ENCODE measurements around the gene SERPINC1.
A peak's percentile ranks its signal among the peaks of the same experiment; 100 is the strongest.
"Not testable (repeated sequence)": the region's sequence is repeated elsewhere in the genome, so short reads cannot be mapped to it uniquely, and the experiment has no call there.

The SERPINC1 gene

DNA sequence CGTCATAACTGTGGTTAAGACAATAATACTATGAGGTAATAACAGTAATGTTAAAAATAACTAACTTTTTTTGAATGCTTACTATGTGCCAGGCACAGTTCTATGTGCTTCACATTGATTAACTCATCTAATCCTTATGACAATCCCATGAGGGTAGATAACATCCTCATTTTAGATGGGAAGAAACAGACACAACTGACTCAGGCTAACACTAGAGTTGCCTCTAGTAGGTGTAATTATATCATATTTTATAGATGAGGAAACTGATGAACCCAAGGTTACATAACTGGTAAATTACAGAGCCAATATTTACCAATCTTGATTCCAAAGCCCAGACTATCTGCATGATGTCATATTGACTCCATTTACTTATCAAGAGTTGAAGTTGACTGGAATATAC is 23.5 kb downstream of the SERPINC1 start:
- DNase-seq (ENCODE audit: low read depth in 2 of 2, low spot score in 1 of 2) = no peak

DNA sequence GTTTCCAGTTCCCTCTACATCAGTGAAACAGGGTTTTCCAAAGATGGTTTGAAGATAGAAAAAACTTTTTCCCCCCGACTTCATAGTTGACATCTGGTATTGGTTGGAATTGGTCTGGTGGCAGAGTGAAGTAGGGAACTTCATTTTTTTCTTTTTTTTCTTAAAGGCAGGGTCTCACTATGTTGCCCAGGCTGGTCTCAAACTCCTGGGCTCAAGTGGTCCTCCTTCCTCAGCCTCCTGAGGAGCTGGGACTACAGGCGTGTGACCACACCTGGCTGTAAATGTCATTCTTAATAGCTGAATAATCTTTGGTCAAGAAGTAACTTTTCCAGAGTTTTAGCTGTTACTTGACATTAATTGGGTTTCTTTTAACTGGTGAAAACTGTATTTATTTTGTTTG is 27.2 kb downstream of the SERPINC1 start:
- DNase-seq (ENCODE audit: low read depth in 2 of 2, low spot score in 1 of 2) = no peak

DNA sequence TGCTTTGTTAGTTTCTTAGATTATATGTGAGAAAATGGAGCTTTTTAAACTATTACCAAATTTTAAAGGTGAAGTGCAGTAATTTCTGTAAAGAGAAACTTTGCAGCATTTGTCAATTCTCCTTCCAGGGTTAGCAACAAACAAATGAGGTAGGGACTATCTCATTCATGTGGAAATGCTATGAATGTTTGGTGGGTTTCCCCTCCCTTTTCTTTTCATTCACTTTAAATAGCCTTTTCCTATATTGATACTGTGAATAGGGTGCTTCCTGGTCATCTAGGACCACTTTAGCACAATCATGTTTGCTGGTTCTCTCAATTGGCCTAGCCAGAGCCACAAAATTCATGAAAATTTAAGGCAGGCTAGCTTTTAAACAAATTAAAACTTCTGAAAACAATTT is 28.4 kb downstream of the SERPINC1 start:
- no peak for DNase-seq (ENCODE audit: low read depth in 2 of 2, low spot score in 1 of 2)

DNA sequence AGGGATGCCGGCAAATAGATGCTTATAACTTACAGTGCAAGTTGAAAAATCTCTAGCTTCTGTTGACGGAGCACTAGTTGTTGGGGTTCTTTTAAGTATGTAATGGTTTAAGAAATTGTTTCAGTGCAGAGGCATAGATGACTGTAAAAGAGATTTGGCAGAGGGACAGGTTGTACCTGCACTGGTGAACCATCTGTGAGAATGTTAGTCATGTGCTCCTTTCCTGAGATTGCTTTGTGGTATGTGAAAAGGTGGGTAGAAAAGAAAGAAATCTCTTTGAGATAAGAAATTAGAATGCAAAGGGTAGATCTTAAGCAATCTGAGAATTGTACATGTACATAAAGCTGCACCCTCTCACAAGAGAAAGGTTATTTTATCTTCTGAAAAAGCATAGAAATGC is 29.5 kb downstream of the SERPINC1 start:
- no peak for DNase-seq (ENCODE audit: low read depth in 2 of 2, low spot score in 1 of 2)

DNA sequence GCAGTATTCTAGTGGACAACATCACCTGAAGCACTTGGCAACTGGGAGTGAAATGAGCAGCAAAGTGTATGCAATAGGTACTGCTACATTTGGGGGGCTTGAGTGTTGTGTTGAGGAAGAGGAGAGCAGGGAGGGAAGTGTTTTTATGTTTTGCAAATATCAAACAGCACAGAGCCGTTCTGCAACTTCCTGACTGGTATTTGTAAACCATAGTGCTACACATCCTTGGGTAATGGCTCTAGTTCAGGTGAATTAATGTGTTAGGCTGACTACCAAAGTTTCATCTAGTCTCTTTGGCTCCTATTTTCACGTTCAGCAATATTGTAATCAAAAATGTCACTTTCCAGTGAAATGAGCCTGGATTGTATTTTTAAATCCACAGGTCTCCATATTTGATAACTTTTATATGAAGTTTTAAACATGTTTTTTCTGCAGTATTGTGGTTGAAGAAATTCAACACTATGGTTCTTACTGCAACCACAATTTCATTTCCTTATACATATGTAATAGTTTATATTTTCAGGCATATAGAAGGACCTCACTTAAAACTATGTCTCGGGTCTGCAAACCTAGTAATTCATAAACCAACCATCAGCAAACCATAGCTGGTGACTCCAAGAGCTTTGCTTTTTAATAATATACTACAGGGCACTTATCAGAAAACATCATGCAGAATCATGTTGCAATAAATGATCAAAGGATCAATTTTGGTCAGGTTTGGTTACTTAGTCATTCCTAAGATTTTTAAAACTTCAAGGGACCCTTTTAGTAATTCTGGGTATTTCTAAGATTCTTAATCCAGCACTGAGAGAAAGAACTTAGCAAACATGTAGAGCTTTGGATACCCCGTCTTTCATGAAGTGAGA is 30.1 kb downstream of the SERPINC1 start:
- no peak for DNase-seq (ENCODE audit: low read depth in 2 of 2, low spot score in 1 of 2)

DNA sequence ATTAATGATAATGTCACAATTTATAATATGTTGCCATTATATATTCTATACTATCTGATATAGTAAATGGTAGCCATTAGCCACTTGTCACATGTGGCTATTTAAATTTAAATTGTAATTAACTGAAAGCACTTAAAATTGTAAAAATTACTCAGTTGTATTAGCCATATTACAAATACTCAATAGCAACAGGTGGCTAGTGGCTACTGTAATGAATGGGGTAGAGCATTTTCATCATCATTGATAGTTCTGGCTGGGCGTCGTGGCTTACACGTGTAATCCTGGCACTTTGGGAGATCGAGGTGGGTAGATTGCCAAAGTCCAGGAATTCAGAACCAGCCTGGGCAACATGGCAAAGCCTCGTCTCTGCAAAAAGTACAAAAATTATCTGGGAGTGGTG is 32.4 kb downstream of the SERPINC1 start:
- no peak for DNase-seq (ENCODE audit: low read depth in 2 of 2, low spot score in 1 of 2)

DNA sequence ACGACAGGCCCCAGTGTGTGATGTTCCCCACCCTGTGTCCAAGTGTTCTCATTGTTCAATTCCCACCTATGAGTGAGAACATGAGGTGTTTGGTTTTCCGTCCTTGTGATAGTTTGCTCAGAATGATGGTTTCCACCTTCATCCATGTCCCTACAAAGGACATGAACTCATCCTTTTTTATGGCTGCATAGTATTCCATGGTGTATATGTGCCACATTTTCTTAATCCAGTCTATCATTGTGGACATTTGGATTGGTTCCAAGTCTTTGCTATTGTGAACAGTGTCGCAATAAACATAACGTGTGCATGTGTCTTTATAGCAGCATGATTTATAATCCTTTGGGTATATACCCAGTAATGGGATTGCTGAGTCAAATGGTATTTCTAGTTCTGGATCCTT is 36.0 kb downstream of the SERPINC1 start:
- not testable (repeated sequence) for DNase-seq (ENCODE audit: low read depth in 2 of 2, low spot score in 1 of 2)

DNA sequence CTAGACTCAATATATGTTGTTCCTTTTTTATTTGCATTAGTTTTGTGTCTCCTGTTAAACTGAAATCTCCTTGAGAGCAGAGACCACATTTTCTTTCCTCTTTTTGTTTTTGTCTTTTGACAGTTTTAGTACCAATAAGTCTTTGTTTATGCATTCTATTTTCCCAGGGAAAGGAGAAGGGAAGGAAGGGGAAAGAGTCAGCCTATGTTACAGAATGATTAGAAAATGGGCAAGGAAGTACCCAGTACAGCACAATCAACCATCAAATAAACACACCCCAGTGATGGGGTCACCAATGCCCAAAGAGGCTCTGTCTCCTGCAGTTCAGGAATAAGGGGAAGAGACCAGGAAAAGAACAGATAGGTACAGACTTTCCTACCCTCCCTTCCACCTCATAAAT is 38.9 kb downstream of the SERPINC1 start:
- no peak for DNase-seq (ENCODE audit: low read depth in 2 of 2, low spot score in 1 of 2)

DNA sequence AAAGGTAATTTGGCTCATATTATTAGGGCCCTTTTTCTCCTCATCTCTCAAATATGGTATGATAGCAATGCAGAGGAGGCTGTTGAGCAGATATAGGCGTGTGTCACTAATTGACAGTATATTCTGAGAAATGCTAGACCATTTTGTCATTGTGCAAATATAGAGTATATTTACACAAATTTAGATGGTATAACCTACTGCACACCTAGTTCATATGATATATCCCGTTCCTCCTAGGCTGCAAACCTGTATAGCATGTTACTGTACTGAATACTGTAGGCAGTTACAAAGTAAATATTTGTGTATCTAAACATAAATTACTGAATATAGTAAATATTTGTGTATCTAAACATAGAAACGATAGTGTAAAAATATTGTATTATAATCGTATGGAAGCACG is 40.4 kb downstream of the SERPINC1 start:
- DNase-seq (ENCODE audit: low read depth in 2 of 2, low spot score in 1 of 2) = no peak

DNA sequence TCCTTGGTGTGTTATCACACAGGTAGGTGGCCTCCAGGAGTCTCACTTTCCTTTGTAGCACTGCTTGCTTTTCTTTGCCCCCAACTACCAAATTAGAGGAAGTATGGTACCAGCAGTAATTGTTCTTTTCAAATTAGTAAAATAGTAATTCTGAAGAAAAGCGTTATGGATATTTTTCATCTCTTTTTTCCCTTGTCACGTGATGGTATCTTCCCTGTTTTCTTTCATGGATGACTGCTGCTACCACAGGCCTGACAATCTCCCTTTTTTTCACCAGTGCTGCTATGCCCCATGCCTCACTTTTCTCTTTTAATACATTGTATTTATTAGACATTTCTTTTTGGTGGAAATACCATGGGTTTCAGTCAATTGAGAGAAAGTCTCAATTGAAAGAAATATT is 45.6 kb downstream of the SERPINC1 start:
- no peak for DNase-seq (ENCODE audit: low read depth in 2 of 2, low spot score in 1 of 2)

DNA sequence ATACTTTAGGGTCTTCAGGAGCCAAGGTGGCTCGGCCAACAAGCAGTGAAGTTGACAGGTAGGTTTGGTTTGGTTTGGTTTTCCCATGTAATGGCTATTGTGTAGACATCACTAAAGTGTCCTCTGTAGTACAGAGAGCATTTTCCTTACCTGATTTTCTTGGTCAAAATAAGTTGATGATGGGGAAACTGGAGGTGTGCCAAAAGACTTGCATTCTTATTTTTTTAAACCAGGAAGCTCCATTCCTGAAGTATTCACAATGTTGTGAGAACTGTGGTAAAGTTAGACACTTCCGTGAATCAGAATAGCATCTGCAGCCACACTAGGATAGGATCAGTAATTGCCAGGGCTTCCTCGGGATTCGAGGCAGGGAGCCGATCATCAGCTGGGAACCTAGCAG is 46.0 kb downstream of the SERPINC1 start:
- no peak for DNase-seq (ENCODE audit: low read depth in 2 of 2, low spot score in 1 of 2)

DNA sequence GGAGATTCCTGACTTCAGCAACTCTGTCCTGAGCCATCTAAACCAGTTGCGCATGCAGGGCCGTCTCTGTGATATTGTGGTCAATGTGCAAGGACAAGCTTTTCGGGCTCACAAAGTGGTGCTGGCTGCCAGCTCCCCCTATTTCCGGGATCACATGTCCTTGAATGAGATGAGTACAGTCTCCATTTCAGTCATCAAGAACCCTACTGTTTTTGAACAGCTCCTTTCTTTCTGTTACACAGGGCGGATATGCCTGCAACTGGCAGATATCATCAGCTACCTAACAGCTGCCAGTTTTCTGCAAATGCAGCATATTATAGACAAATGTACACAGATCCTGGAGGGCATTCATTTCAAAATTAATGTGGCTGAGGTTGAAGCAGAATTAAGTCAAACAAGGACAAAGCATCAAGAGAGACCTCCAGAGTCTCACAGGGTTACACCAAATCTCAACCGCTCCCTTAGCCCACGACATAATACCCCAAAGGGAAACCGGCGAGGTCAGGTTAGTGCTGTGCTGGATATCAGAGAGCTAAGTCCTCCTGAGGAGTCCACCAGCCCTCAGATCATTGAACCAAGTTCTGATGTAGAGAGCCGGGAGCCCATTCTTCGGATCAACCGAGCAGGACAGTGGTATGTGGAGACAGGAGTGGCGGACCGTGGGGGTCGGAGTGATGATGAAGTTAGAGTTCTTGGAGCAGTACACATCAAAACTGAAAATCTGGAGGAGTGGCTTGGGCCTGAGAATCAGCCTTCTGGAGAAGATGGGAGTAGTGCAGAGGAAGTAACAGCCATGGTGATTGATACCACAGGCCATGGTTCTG is 46.7 kb downstream of the SERPINC1 start:
- DNase-seq (ENCODE audit: low read depth in 2 of 2, low spot score in 1 of 2) = no peak

DNA sequence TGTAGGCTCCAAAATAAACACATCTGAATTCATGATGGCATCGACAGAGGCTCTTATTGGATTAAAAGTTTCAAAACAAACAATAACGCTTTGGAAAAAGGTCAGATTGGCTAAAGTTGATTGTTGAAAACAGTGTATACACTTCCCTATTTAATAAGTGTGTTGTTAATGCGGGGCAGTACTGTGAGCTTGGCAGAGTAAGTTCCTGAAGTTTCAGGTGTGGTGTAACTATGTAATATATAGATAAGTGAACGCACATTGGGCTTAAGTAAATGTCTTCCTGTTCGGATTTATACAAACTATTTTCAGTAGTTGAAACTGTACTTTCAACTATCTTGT is 48.1 kb downstream of the SERPINC1 start:
- DNase-seq (ENCODE audit: low read depth in 2 of 2, low spot score in 1 of 2) = no peak

DNA sequence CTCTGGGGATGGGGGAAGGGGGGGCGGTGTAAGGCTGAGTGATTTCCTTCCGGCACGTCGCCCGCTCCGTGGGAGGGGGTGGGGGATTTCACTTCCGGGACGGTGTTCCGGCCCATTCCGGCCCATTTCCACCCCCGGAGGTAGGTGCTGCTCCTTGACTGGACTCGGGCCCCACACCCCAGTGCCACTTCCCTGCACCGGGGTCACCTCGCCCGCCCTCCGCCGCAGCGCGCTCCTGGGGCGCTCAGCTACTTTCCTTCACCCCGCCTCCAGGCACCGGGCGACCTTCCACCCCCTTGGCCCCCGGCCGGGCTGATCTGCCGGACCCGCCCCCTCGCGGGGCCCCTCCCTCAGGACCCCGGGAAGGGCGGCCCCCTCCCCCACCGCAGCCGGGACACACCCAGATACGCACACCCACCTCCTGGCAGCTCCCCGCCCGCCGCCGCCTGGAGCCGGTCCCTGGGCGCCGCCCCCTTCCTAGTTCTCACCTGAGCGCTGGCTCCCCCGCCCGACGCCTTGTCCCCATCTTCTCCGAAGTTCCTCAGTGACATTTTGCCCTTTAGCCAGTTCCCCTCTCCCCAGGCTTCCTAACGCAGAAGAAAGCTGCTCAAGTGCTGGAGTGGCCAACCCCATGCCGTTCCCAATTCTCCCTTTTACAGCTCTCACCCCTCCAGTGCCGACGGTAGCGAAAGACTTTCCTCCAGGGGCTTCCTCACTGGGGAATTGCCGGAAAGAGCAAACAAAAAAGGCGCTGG is 48.7 kb downstream of the SERPINC1 start, which contains the start of gene ZBTB37:
TSS of gene ZBTB37 (plus strand) at position 115 of the 755 bp plus-strand sequence. CDS start 1,846 bp downstream, outside the sequence.
- peak; percentile 75 to 87 for DNase-seq (ENCODE audit: low read depth in 2 of 2, low spot score in 1 of 2)

DNA sequence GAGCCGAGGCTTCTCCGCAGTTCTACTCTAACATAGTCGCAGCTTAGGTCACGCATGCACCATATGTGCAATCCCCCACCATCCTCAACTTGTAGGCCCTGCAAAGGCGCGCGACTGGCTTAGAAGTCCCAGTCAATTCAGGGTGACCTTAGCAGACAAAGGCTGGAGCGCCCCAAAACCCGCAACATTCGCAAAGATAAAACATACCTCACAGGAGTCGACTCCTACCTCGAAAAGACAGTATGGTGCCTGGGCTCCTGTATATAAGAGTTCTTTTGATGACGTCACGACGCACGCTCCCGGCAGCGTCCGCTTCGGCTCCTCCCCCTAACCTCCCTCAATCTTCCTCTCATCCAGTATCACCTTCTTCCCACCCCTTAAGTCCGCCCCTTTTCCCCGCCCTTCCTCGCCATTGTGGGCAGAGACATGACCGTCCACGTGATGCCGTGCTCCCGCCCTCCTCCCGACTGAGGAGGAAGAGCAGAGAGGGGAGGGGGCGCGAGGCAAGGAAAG is 49.3 kb downstream of the SERPINC1 start, which contains the start of gene GAS5:
TSS of gene GAS5 (minus strand) at position 237 of the 513 bp plus-strand sequence.
- DNase-seq (ENCODE audit: low read depth in 2 of 2, low spot score in 1 of 2) = peak; percentile 95 to 97

DNA sequence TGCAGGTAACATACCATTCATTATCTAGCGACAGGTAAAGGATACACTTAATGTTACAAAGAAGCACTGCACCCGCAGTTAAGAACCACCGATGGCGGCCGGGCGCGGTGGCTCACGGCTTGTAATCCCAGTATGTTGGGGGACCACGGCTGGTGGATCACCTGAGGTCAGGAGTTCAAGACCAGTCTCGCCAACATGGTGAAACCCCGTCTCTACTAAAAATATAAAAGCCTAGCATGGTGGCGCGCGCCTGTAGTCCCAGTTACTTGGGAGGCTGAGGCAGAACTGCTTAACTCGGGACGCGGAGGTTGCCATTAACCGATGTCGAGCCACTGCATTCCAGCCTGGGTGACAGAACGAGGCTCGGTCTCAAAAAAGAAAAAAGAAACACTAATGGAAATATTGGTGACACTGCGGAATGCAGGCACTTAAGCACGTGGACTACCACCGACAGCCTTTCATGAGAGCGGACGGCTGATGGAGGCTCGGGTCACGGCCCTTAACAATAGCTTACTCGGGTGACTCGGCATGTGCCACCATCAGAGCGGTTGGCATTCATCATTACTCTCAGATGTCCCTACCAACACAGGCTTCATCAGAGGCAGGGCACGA is 49.9 kb downstream of the SERPINC1 start:
- DNase-seq (ENCODE audit: low read depth in 2 of 2, low spot score in 1 of 2) = no peak

DNA sequence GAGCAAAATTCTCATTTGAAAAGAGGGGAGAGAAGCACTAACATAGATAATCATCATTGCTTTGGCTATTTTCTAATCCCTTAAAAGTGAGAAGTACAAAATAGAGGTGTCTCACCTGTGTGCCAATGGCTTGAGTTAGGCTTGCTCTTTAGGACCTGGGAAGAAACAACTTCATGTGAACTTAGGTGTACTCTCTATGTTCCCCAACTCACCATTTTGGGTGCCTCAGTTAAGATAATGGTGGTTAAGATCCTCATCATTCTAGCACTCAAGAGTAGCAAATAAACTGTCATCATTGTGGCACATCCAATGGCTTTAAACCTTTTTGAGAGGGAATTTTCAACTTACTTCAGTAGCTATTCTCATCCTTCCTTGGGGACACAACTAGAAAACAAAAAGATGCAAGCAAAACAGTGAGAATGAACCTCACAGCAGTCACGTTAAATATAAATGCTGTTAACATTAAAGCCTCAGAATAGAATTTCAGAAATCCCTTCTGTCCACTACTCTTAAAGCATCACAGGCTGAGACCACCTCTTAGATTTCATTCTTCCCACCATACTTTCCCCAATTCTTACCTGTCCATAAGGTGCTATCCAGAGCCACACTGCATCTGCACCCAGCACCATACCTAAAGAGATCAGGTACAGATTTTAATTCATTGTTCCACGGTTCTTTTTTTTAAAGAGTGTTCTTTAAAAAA is 50.6 kb downstream of the SERPINC1 start:
- DNase-seq (ENCODE audit: low read depth in 2 of 2, low spot score in 1 of 2) = no peak

DNA sequence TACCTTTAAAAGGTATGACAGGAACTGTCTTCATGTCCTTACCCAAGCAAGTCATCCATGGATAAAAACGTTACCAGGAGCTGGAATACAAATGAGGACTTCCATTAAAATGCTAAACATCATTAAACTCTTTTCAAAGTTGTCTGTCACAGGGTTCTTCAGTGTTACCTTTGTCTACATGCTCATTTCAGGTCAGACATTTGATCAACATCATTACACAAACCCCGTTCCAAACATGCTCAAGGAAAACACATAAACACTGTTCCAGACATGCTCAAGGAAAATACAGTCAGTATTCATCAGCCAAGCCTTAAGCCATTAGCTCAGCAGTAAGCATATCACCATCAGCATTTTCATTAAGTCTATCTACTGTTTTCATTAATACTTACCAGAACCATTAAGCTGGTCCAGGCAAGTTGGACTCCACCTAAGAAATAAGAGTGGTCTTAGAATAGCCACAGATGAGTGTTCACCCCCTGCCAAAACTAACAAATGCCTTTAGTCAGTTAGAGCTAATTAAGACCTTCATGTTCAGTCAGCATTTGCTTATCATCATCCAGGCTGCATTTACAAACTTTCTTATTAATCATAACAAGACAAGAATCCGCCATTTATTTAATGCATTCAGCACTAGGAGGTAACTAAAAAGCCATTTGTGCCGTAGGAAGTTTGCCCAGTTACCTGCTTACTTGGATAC is 51.5 kb downstream of the SERPINC1 start:
- no peak for DNase-seq (ENCODE audit: low read depth in 2 of 2, low spot score in 1 of 2)

DNA sequence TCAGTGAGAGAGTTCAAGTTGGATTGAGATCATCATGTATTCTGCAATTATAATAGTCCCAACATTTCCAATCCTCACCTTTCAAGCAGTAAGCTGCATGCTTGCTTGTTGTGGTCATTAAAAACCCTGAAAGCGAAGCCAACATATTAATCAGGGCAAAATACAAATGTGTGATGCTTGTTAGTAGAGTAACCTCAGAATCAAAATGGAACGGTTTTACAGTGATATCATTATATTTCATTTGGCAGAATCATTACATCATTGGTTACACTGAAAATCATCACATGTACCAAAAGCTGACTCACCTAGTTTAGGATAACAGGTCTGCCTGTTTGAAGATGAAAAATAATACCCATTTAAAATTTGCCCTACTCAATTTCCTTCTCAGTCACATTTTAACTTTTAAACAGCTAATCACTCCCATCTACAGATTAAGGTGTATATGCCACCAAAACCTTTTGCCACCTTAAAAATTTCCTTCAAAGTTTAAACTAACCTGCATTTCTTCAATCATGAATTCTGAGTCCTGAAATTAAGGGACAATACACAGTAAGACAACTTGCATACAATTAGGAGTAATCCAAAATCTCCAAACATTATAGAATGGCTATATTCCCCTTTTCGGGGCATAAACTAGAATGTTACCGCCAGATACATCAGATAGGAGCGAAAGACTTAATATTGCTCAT is 52.8 kb downstream of the SERPINC1 start:
- no peak for DNase-seq (ENCODE audit: low read depth in 2 of 2, low spot score in 1 of 2)
